ENCODE results near the gene DISC1.

The DISC1 gene

GRCh38 chr1:231594123-231594522, 32.5 kb upstream of the DISC1 start:
- TF ChIP-seq POLR2A (IDR thresholded peaks at IDR 0.05; ENCODE audit: extremely low read depth, insufficient read length) (no peak), MAX (IDR thresholded peaks at IDR 0.05; ENCODE audit: low read depth, low read length) (no peak), MYC (IDR thresholded peaks at IDR 0.05; ENCODE audit: low read depth, low read length) (no peak), CTCF (IDR thresholded peaks at IDR 0.05; ENCODE audit: low read depth, low read length) (no peak)
- H3K4me3 ChIP-seq (ENCODE audit: low read depth, low read length), result no peak overlapping the region
- no peak for DNase-seq (ENCODE audit: low read depth)

- no peak for TF ChIP-seq CTCF (IDR thresholded peaks at IDR 0.05; ENCODE audit: low read depth, low read length)
- no peak for TF ChIP-seq MYC (IDR thresholded peaks at IDR 0.05; ENCODE audit: low read depth, low read length)
- no peak for TF ChIP-seq MAX (IDR thresholded peaks at IDR 0.05; ENCODE audit: low read depth, low read length)
- TF ChIP-seq POLR2A (IDR thresholded peaks at IDR 0.05; ENCODE audit: extremely low read depth, insufficient read length), result no peak
- no peak overlapping the region for H3K4me3 ChIP-seq (ENCODE audit: low read depth, low read length)
- DNase-seq (ENCODE audit: low read depth), result no peak
These were observed 31.8 kb upstream of the DISC1 start for GRCh38 chr1:231594749-231595148.

- TF ChIP-seq POLR2A (IDR thresholded peaks at IDR 0.05; ENCODE audit: extremely low read depth, insufficient read length) (no peak), MYC (IDR thresholded peaks at IDR 0.05; ENCODE audit: low read depth, low read length) (no peak), CTCF (IDR thresholded peaks at IDR 0.05; ENCODE audit: low read depth, low read length) (no peak), MAX (IDR thresholded peaks at IDR 0.05; ENCODE audit: low read depth, low read length) (no peak)
- peak; percentile 17 for DNase-seq (ENCODE audit: low read depth)
- H3K4me3 ChIP-seq (ENCODE audit: low read depth, low read length), result no peak overlapping the region
These were observed 30.2 kb upstream of the DISC1 start for GRCh38 chr1:231596337-231596791.

- TF ChIP-seq MAX (IDR thresholded peaks at IDR 0.05; ENCODE audit: low read depth, low read length), result no peak
- TF ChIP-seq CTCF (IDR thresholded peaks at IDR 0.05; ENCODE audit: low read depth, low read length), result no peak
- TF ChIP-seq POLR2A (IDR thresholded peaks at IDR 0.05; ENCODE audit: extremely low read depth, insufficient read length), result no peak
- TF ChIP-seq MYC (IDR thresholded peaks at IDR 0.05; ENCODE audit: low read depth, low read length), result no peak
- no peak for DNase-seq (ENCODE audit: low read depth)
- no peak overlapping the region for H3K4me3 ChIP-seq (ENCODE audit: low read depth, low read length)
These were observed 28.6 kb upstream of the DISC1 start for GRCh38 chr1:231597971-231598370.

- DNase-seq (ENCODE audit: low read depth), result no peak
These were observed 26.1 kb upstream of the DISC1 start for GRCh38 chr1:231600458-231600976.

More at GRCh38 chr1:231600458-231600976, 26.1 kb upstream of the DISC1 start:
- no peak overlapping the region for H3K4me3 ChIP-seq (ENCODE audit: low read depth, low read length)
- no peak for TF ChIP-seq MAX (IDR thresholded peaks at IDR 0.05; ENCODE audit: low read depth, low read length)
- TF ChIP-seq POLR2A (IDR thresholded peaks at IDR 0.05; ENCODE audit: extremely low read depth, insufficient read length), result no peak
- no peak for TF ChIP-seq CTCF (IDR thresholded peaks at IDR 0.05; ENCODE audit: low read depth, low read length)
- TF ChIP-seq MYC (IDR thresholded peaks at IDR 0.05; ENCODE audit: low read depth, low read length), result no peak

Data from NB4 (cell line).